ENCODE data around the gene GCK.
"Not testable (repeated sequence)": the region's sequence is repeated elsewhere in the genome, so short reads cannot be mapped to it uniquely, and the experiment has no call there.

The GCK gene

DNA sequence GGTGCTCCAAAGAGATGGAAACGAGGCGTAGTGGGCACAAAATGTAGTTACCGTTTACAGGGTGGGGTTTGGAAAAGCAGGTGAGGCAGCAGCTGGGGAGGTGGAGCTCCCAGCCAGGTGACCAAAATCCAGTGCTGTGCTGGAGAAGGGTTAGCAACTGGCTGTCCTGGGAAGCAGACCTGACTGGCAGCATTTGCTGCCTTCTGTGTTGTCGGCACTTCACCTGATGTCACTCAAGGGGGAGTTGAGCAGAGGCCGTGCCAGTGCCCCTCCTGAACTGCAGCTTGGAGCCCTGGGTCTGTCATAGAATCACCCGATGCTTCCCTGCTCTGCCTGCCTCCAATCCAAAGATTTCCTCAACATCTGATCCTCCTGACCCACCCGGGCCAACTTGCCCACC is 12.8 kb downstream of the GCK start:
- DNase-seq, result no peak

GRCh38 chr7:44175730-44176129 is 13.5 kb downstream of the GCK start:
- DNase-seq, result no peak

DNA sequence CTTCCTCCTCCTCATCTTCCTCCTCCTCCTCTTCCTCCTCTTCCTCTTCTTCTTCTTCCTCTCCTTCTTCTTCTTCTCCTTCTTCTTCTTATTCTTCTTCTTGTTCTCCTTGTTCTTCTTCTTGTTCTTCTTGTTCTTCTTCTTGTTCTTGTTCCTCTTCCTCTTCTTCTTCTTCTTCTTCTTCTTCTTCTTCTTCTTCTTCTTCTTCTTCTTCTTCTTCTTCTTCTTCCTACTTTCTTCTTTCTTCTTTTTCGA is 14.6 kb downstream of the GCK start:
- not testable (repeated sequence) for DNase-seq

DNA sequence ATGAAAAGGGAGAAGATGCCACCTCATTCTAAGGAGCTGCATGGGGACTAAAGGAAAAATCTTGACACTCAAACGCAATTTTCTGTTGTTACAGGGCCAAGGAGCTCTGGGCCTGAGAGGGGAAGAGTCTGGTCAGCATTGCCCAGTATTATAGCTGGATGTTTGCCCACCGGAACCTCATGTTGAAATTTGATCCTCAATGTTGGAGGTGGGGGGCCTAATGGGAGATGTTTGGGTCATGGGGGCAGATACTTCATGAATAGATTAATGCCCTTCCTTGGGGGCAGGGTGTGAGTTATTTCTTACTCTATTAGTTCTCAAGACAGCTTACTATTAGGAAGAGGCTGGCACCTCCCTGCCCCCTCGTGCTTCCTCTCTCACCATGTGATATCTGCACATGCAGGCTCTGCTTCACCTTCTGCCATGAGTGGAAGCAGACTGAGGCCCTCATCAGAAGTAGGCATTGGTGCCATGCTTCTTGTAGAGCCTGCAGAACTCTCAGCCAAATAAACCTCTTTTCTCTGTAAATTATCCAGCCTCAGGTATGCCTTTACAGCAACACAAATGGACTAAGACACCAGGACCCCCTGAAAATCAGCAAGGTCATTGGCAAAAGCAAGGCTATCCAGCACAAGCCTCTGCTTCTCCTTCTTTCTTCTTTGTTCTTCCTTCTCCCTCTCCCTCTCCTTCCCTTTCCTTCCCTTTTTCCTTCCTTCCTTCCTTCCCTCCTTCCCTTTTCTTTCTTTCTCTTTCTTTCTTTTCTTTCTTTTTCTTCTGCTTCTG is 15.1 kb downstream of the GCK start:
- no peak for DNase-seq

DNA sequence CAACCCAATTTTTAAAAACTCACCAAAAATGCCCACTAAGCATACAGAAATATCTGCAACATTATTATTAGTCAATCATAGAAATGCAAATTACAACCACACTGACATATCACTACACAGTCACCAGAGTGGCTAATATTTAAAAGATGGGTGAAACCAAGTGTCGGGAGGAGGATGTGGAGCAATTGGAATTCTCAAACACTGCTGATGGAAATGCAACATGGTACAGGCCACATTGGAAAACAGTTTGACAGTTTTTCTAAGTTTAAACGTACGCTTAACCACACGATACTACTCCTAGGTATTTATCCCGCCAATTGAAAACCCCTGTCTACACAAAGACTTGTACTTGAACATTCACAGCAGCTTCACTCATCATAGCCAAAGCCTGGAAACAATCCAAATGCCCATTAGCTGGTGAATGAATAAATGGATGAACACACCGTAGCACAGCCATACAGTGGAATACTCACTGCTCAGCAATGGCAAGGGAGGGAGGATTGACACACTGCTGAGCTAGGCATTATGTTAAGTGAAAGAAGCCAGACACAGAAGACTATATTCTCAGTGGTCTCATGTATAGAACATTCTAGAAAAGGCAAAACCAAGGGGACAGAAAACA is 16.3 kb downstream of the GCK start:
- DNase-seq, result no peak

DNA sequence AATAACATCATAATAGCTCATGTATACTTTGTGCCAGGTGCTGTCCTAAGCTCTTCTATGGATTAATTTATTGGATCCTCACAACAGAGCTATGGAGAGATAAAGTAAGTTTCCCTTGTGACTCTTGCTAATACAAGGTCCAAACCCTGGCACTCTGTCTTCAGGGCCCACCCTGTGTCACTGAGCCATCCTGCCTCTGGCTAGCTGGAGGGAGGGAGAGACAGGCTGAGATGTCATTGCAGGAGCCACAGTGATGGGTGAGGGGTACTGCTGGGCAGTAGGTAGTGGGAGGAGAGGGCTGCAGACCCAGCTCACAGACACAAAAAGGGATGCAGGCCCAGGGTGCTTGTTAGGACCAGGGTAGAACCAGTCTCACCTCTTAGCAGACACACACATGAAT is 16.9 kb downstream of the GCK start:
- no peak for DNase-seq

DNA sequence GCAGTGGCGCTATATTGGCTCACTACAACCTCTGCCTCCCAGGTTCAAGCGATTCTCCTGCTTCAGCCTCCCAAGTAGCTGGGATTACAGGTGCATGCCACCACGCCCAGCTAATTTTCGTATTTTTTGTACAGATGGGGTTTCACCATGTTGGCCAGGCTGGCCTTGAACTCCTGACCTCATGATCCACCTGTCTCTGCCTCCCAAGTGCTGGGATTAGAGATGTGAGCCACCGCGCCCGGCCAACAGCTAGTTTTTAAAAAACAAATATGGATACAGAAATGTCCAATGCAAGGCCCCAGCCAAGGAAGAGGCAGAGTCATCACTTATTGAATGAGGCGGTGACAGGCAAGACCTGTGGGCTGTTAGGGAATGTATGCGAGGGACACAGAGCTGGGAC is 17.3 kb downstream of the GCK start:
- DNase-seq, result not testable (repeated sequence)

DNA sequence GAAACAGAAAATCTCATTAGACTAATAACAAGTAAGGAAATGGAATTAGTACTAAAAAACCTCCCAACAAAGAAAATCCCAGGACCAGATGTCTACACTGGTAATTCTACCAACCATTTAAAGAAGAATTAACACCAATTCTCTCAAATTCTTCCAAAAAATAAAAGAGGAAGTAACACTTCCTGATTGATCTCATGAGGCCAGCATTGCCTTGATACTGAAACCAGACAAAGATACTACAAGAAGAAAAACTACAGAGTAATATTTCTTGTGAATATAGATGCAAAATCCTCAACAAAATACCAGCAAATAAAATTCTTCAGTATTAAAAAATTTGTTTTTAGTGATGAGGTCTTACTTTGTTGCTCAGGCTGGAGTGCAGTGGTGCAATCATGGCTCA is 21.3 kb downstream of the GCK start:
- no peak for DNase-seq

- DNase-seq, result no peak
Measured at GRCh38 chr7:44163591-44163990, 25.6 kb downstream of the GCK start.

DNA sequence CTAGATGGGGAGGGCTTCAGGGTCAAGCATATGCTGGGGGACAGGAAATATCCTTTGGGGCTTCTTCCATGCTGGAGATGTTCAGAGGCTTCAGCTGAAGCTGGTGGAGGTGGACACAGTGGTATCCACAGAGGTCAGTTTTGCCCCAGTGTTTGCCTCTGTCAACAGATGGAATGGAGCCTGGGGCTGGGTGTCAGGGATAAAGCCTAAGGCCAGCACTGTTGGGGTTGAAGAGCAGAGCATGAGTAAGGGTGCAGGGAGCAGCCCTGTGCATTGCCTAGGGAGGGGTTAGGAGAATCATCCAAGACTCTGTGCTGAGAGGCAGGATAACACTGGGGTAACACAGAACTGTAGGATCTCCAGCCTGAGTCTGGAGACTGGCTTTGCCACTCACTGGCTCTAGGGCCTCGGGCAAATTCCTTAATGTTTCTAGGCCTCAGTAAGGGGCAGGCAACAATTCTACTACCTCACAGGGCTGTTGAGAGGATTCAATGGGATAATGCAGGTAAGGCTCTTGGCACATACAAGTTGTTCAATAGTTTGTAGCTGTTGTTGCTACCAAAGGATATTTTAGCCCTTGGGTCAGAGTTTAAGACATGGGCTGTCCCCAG is 26.3 kb downstream of the GCK start:
- no peak for DNase-seq

GRCh38 chr7:44162179-44162578 is 27.1 kb downstream of the GCK start:
- DNase-seq, result no peak

GRCh38 chr7:44161371-44161770 is 27.9 kb downstream of the GCK start:
- DNase-seq, result no peak

DNA sequence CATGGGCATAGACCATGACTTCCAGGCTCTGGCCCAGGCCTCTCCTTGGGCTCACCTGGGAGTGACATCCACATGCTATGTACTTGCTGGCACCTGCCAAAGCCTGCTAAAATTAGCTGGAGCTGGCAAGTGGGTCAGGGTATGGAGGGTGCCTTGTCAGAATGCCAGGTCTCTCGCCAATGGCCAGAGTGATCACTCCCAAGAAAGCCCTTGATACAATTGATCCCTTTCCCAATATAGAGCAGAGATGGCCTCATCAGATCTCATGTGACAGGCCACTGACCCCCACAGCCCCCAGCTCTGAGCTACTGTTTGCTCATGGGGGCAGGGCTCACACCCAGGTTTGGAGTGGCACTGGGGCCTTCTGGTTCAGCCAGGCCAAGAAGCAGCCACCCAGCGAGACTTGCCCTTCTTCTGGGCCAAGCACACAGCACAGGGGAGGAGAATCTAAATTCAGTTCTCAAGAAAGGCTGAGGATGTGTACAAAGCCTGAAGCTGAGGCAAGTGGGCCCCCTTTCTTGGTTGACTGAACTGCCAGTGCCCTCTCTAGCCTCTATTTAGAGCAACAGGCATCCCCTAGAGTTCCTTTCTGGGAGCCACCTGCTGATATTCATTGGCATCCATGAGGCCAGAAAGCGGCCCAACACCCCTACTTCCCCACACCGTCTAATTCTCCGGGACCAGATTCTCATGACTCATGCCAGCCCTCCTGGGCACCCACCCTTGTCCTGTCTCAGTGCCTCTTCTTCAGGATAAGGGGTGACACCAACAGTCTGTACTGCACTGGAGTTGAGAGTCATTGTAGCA is 29.2 kb downstream of the GCK start:
- no peak for DNase-seq

- no peak for DNase-seq
Measured at GRCh38 chr7:44158873-44159631, 30.2 kb downstream of the GCK start.

DNA sequence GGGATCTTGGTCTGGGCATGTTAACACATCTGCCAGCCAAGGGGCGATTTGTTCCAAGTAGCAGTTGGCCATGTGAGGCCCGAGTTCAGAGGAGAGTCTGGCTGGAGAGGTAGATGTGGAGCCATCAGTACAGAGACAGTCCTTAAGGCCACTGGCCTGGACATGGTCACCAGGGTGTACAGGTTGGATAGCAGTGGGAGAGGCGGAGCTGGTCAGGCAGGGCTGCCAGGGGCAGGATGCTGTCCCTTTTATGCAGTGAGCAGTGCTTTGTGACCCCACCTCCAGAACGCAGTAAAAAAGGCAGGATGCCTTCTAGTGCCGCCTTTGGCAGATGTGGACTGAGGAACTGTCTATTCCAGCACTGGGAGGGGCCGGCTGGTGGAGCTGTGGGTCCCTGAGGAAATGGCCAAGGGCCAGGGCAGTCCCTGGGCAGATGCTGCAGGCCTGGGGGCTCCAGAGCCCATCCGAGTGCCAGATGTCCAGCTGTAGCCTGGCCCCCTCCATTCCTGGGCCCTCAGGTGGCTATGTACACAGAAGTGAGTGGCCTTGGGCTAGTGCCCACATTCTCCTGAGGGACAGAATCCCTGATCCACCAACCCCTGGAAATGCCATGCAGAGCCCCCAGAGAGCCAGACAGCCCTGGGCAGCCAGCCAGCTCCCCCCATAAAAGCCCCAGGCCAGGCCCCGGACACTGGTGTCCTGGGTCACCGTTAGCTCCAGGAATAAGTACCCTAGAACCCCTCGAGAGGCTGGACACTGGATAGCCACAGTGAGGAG is 31.0 kb downstream of the GCK start:
- DNase-seq, result no peak

GRCh38 chr7:44157116-44158080 is 31.8 kb downstream of the GCK start:
- DNase-seq, result peak; percentile 44

GRCh38 chr7:44156453-44157010 is 32.7 kb downstream of the GCK start:
- no peak for DNase-seq

- no peak for DNase-seq
Measured at GRCh38 chr7:44155191-44156185, 33.8 kb downstream of the GCK start.

GRCh38 chr7:44154703-44155102 is 34.5 kb downstream of the GCK start:
- DNase-seq, result no peak

All from retina (tissue), 1 donor.